Occipital lobe (tissue), 2 donors: Measurements from ENCODE around the gene SBF1. TPM values are rescaled to one million over a fixed set of nuclear protein-coding genes. Genes with fewer than 3 reads are reported as not detected.
A peak's percentile ranks its signal among the peaks of the same experiment; 100 is the strongest.

ENCODE experiments used
- DNase-seq: peaks from one replicate; lab custom pipeline; 2025; lab: John Stamatoyannopoulos, UW
- total RNA-seq: library from RNA; depleted of rRNA; stranded (reverse); fragments of >200 nt; gene quantifications from one replicate; pipeline ENCODE4 v1.2.3, GENCODE V29; 2014

Gene SBF1
- total RNA-seq, 1 donor from 2014 or later: 97.0 TPM

GRCh38 chr22:50505776-50506610 lies 31.2 kb upstream of the SBF1 start:
- no peak for DNase-seq

- DNase-seq: no peak
Measured at GRCh38 chr22:50505276-50505775, 30.5 kb upstream of the SBF1 start.

DNA sequence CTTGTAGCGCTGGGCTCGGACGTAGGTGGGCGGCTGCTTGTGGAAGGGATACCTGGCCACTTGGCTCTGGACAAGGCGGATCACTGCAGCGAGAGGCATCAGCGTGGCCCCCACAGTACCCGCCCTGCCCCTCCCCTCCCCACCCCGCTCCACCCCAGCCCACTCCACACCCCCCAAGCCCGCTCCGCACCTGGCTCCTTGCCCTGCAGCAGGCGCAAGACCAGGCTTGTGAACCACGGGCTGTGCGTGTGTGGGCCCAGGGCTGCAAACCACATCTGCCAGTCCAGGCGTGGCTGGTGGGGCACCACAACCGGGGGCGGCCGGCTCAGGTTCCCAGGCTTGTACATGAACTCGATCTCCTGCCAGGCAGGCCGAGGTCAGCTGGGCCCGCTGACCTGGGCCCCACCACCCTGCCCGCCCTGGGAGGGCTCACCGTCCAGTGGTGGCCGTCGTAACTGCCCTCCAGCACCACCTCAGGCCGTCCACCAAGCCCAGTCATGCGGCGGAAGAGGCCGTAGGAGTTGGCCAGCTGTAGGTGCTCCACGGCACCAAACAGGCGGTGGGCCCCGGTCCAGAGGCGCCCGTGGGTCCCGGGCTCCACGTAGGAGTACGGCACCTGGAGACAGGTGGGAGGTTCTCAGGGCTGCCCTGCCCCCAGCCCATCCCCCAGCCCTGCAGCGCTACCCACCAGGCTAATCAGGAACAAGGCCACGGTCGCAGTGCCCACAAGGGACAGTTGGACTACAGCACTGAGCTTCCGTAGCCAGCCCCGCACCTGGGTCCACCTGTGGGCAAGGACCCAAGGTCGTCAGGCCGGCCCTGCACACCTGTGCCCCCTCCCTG lies 29.8 kb upstream of the SBF1 start:
- no peak for DNase-seq

DNA sequence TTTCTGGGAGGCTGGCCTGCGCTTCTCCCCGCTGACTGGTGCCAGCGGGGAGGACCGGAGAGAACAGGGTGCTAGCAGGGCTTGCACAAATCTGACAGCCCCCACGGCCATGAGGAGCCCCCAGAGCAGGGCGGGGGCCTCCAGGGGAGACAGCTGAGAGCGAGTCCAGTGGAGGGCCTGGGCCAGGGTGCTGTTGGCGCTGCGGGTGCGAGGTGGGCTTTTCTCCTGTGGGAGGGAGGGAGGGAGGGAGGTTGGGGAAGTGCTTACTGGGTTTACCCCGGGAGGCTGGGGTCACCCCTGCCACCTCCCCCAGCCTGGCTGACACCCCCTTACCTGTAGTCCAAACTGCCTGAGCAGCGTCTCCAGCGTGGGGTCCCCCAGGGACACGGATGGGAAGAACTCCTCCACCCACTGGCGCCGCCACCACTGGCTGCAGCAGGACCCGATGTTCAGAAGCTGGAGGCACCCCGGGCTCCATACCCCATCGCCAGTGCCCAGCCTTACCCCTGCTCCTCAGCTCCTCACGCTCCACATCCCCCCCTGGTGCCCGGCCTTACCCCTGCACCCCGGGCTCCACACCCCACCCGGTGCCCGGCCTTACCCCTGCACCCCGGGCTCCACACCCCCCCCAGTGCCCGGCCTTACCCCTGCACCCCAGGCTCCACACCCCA lies 28.8 kb upstream of the SBF1 start:
- no peak for DNase-seq

GRCh38 chr22:50502628-50503474 lies 28.0 kb upstream of the SBF1 start:
- no peak for DNase-seq

DNA sequence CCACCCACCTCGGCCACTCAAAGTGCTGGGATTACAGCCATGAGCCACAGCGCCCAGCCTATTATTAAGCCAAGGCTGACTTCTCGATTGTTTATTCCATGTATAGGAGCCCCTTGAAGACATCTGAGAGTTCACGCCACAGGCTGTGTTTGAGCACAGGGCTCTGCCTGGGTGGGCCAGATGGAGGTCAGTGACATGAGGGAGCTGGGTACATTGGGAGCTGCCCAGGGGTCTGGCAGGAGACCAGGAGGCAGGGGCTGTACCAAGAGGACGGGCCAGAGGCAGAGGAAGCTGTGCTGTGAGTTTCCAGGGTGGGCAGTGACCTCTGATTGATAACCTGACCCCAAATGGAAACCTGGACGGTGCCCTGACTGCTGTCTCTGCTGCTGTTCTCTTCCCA lies 27.3 kb upstream of the SBF1 start:
- DNase-seq: no peak

- no peak for DNase-seq
Measured at GRCh38 chr22:50500452-50500851, 25.6 kb upstream of the SBF1 start.

DNA sequence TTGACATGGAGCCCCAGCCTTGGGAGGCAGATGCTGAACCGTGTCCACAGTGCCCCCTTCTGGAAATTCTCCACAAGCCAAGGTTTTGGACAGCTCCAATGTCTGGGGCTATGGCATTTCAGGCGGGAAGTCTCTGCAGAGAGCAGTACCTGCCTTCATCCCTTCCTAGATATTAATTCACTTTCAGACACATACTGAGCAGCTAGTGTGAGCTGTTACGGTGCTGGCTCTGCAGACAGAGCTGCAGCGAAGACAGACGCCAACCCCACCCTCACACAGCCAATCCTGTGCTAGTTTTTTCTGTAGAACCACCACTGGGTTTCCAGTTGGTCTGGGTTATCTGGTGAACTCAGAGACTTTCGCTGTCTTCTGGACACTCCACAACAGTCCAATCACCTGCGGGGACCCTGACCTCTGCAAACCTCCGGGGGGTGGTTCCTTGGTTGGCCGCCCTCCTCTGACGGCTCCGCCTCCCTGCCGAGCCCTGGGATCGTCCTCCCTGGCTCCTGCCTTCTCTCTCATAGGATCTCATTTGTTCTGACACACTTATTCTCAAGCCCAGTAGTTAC lies 23.6 kb upstream of the SBF1 start:
- peak; percentile 15 for DNase-seq

- DNase-seq: no peak
Measured at GRCh38 chr22:50497093-50497492, 22.3 kb upstream of the SBF1 start.

GRCh38 chr22:50490531-50491308 lies 15.9 kb upstream of the SBF1 start:
- DNase-seq: no peak

GRCh38 chr22:50489363-50490243 lies 14.8 kb upstream of the SBF1 start:
- DNase-seq: no peak

DNA sequence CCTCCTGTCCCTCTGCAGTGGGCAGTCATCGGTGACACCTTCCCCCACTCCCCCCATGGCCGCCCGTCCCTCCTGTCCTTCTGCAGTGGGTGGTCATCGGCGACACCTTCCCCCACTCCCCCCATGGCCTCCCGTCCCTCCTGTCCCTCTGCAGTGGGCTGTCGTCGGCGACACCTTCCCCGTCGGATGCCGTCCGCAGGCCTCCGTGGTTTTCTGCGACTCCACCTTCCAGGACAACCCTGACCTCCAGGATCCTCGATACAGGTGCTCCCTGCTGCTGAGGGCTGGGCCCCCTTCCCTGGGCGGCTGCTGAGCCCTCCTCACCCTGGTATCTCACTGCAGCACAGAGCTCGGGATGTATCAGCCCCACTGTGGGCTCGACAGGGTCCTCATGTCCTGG lies 14.1 kb upstream of the SBF1 start:
- no peak for DNase-seq

GRCh38 chr22:50488006-50488677 lies 13.3 kb upstream of the SBF1 start:
- no peak for DNase-seq

DNA sequence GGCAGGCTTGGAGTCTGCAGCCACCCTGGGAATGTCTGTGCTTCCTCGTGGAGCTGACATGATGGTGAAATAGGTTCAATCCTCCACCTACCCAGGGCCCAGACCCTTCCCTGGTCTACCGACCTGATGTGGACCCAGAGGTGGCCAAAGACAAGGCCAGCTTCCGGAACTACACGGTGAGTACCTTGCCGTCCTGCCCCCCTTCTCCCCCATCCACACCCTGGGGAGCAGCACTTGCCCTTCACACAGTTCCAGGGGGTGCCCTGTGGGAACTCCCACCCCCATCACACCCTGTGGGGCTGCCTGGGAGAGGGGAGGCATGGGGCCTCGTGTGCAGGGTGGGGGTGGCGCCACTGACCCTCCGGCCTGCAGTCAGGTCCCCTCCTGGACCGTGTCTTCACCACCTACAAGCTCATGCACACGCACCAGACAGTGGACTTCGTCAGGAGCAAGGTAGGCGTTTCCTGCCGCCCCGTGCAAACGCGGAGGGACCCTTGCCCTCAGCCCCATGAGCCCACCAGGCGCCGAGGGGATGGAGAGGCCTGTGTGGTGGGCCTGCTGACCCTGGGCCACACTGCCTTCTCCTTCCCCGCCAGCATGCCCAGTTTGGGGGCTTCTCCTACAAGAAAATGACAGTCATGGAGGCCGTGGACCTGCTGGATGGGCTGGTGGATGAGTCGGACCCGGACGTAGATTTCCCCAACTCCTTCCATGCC lies 12.6 kb upstream of the SBF1 start:
- no peak for DNase-seq

DNA sequence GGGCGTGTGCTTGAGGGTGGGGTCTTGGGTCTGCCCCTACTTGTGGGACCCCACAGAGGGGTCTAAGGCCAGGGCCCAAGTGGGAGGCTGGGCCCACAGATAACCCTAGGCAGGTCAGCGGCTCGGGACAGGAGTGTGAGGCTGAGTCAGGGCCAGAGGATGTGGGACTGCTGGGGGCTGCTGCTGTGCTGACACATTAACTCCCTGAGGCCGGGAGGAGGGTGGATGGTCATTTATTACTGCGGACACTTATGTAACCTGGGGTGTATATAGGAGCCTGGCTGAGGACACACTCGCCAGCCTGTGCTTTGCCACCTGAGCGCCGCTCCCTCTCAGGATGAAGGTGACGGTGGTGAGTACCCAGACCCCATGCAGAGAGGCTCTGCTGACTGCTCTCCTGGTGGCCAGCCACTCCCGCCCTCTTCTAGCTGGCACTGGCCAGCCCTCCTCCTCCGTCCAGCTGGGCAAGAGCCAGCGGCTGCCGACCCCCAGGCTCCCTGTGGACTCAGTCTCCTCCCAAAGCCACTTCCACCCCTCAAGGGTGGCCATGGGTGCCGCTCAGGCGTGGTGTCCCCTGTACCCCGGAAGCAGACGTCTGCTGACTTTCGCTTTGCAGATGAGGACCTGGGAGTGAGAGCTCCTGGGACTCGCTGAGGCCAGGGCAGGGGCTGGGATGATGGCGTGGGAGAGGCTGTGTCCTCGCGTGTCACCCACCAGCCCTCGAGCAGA lies 11.9 kb upstream of the SBF1 start, which contains the start of gene MIOX:
TSS of gene MIOX (plus strand) at position 299 of the 729 bp plus-strand sequence. CDS start at position 338, 39 bp downstream.
- DNase-seq: no peak

DNA sequence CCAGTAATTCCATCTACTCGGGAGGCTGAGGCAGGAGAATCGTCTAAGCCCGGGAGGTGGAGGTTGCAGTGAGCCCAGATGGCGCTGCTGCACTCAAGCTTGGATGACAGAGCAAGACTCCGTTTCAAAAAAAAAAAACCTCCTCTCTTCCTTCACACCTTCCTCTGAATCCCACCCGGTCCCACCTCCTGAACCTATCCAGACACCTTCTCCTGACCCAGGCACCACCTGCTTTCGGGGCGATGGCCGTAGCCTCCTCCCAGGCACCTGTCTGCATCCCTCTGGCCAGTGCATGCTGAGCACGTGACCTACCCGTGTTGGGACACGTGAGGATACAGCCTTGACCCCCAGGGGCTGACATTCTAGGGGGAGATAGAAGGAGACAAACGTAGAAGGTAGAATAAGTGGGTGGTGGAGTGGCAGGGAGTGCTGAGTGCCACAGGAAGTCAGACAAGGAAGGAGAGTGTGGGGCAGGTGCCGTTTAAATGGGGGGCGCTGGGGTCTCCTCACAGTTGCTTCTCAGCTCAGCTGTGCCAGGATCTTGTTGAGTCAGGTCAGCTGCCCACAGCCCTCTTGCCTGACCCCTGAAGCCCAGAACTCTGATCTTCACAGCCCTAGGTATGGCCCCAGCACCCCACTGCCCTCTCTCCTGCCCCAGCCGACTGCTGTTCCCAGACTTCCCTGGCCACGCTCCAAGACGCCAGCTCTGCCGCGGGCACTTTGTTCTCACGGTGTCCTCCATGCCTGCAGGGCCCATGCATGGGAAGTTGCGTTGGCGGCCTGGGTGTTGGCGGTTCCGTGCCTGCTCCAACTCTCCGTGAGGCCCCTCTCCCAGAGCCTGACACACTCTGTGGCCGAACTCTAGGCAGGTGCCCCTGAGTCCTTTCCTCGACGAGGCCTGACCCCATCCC lies 10.6 kb upstream of the SBF1 start:
- no peak for DNase-seq
